Airway epithelial cell (primary cell): Measurements from ENCODE around the gene SLC16A2. TPM values are rescaled to one million over a fixed set of nuclear protein-coding genes. Genes with fewer than 3 reads are reported as not detected.

Experiments
- total RNA-seq: library from RNA; depleted of rRNA; stranded (reverse); fragments of >200 nt; gene quantifications from 2 replicates; pipeline ENCODE4 v1.2.3, GENCODE V29; 2015

The SLC16A2 gene
- 6.3 and 10.9 TPM in 2 replicates for total RNA-seq

DNA sequence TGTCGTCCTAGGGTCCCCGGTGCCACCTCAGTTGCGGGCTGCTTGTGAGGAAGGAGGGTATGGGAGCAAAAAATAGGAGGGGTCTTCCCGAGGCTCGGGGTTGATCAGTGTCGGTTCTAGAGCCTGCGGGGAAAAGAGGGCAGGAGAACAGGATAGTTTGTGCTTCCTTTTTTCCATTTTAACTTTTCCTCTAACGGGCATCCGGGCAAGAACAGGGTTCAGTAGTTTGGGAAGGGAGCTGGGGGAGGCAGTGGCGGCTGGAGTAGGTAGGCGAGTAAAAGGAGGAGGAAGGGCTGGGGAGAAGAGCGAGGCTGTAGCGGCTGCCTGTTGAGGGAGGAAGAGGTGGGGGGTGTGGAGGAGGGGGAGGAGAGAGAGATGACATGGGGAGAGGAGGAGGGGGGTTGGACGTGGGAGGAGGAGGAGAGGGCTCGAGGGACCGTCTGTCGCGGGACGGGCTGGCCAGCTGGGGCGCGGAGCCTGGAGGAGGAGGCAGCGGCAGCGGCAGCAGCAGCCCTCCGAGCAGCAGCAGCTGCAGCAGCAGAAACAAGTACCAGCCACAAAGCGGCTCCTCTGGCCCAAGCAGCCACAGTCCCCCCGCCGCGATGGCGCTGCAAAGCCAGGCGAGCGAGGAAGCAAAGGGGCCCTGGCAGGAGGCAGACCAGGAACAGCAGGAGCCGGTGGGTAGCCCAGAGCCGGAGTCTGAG, at the start of gene SLC16A2:
Gene SLC16A2, plus strand, starts transcription at position 458 of the 704 bp plus-strand sequence. Its CDS starts 145 bp downstream, at position 603.

Other genes with a start within 250 kb of the SLC16A2 start
- gene ZCCHC13, start 117.3 kb upstream of the SLC16A2 start, total RNA-seq: not detected in 2 replicates
- 23.6 and 29.3 TPM in 2 replicates for gene RLIM, start 193.1 kb downstream of the SLC16A2 start, total RNA-seq